Epithelial cell of proximal tubule (primary cell): Measurements from ENCODE around the gene MROH7. TPM values are rescaled to one million over a fixed set of nuclear protein-coding genes. Genes with fewer than 3 reads are reported as not detected.
"Not testable (repeated sequence)": the region's sequence is repeated elsewhere in the genome, so short reads cannot be mapped to it uniquely, and the experiment has no call there.

Experiments used
- DNase-seq: peaks from one replicate; pipeline ENCODE4 v3.0.0-alpha.2; 2011; ENCODE audit warnings: low read depth
- H3K4me3 ChIP-seq: 2 replicates; pipeline ENCODE4 v1.5.1; 2011; ENCODE audit warnings: low read depth, mild to moderate bottlenecking, low read length
- total RNA-seq: library from RNA; depleted of rRNA; stranded (reverse); fragments of >200 nt; gene quantifications from 2 replicates; pipeline ENCODE4 v1.2.3, GENCODE V29; 2015
- TF ChIP-seq, protein P1 (sequence below): conservative IDR thresholded peaks from 2 replicates; pipeline ENCODE4 v1.5.1; 2012; ENCODE audit warnings: low read depth, mild to moderate bottlenecking, low read length

MROH7 gene
- total RNA-seq, 1 donor from 2014 or later: not detected

- TF ChIP-seq, protein P1, sequence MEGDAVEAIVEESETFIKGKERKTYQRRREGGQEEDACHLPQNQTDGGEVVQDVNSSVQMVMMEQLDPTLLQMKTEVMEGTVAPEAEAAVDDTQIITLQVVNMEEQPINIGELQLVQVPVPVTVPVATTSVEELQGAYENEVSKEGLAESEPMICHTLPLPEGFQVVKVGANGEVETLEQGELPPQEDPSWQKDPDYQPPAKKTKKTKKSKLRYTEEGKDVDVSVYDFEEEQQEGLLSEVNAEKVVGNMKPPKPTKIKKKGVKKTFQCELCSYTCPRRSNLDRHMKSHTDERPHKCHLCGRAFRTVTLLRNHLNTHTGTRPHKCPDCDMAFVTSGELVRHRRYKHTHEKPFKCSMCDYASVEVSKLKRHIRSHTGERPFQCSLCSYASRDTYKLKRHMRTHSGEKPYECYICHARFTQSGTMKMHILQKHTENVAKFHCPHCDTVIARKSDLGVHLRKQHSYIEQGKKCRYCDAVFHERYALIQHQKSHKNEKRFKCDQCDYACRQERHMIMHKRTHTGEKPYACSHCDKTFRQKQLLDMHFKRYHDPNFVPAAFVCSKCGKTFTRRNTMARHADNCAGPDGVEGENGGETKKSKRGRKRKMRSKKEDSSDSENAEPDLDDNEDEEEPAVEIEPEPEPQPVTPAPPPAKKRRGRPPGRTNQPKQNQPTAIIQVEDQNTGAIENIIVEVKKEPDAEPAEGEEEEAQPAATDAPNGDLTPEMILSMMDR: no peak
- no peak for DNase-seq
- no peak overlapping the region for H3K4me3 ChIP-seq
These were observed 21.8 kb upstream of the MROH7 start for GRCh38 chr1:54619749-54620148.

DNA sequence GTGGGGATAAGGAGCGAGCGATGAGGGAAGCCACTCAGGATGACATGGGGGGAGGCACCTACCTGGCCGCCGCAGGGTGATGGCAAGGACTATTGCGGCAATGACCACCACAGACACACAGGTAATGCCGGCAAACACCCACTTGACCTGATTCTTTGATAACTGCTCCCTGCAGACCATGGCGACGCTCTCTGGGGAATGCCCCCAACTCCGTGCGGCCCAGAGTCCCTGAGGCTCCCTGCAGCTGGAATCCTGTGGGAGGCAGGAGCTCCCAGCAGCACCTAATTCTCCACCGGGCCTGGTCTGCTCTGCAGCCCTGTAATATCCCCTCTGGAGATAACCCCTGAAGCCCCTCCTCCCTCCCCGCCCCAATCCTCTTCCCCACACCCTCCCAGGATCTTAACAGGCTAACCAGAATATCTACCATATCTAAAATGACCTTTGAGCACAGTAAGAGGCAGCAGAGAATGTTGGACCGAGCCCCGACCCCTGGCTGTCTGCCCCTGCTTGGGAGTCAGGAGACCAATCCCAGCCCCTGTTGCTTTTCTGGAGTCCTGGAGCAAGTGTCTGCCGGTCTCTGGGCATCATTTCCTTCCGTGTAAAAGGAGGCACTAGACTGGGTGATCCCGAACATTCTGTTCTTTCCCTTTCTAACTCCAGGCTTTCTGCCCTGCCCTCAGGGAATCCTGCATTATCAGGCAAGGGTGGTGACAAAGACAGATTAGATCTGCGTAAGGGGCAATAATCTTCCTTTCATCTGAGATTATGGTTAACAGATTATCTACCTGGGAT lies 18.2 kb upstream of the MROH7 start, which contains the start of gene FAM151A:
Gene FAM151A, minus strand, starts transcription at position 310 of the 792 bp plus-strand sequence. Its CDS starts 130 bp downstream, at position 180.
- no peak within 1 kb of the TSS for H3K4me3 ChIP-seq
- no peak for DNase-seq
- TF ChIP-seq, protein P1: no peak

DNA sequence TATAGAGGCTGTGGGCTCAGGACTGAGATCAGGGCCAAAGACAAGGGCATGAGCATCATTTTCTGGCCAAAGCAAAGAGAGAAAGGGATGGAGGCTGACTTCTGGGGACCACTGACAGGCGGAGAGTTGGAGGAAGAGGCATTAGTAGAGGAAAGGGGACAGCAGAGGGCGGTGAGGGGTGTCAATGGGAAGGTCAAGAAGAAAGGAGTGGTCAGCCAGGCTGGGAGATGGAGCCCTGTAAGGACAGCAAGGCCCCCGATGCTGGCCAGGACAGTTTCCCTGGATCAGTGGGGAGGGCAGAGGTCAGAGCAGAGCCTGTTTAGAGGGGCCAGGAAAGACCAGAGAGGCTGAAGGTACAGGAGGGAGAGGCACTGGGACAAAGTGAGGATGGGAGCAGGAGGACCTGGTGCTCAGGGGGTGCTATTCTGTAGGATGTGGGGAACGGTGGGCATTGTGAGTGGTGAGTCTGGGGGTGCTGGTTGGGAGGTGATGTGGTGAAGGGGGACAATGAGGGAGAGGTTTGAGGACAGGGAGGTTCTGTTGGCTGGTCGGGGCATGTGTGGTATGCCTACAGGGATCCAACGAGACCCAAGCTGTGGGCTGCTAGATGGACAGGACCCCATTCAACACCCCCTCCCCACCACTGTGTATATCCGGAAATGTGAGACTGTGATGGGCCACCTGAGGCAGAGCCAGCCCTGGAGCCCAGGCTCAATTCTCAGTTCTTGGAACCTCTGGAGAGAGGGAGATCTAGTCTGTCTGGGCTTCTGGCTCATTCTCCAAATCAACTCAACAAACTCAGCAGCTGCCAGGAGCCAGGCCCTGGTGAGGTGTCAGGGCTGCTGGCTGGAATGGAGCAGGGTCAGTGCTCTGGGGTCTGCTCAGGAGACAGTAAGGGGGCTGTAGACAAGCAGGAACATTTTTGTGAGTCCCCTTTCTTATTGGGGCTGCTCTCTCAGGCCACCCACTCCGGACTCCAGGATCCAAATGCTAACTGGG lies 16.8 kb upstream of the MROH7 start:
- DNase-seq: no peak
- TF ChIP-seq, protein P1: no peak
- no peak overlapping the region for H3K4me3 ChIP-seq

- H3K4me3 ChIP-seq: no peak overlapping the region
- no peak for DNase-seq
- TF ChIP-seq, protein P1: no peak
These were observed 14.4 kb upstream of the MROH7 start for GRCh38 chr1:54627196-54627595.

DNA sequence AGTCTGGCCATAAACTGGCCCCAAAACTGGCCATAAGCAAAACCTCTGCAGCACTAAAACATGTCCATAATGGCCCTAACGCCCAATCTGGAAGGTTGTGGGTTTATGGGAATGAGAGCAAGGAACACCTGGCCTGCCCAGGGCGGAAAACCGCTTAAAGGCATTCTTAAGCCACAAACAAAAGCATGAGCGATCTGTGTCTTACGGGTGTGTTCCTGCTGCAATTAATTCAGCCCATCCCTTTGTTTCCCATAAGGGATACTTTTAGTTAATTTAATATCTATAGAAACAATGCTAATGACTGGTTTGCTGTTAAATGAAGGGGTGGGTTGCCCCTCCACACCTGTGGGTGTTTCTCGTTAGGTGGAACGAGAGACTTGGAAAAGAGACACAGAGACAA lies 5.8 kb upstream of the MROH7 start:
- not testable (repeated sequence) for H3K4me3 ChIP-seq, DNase-seq

DNA sequence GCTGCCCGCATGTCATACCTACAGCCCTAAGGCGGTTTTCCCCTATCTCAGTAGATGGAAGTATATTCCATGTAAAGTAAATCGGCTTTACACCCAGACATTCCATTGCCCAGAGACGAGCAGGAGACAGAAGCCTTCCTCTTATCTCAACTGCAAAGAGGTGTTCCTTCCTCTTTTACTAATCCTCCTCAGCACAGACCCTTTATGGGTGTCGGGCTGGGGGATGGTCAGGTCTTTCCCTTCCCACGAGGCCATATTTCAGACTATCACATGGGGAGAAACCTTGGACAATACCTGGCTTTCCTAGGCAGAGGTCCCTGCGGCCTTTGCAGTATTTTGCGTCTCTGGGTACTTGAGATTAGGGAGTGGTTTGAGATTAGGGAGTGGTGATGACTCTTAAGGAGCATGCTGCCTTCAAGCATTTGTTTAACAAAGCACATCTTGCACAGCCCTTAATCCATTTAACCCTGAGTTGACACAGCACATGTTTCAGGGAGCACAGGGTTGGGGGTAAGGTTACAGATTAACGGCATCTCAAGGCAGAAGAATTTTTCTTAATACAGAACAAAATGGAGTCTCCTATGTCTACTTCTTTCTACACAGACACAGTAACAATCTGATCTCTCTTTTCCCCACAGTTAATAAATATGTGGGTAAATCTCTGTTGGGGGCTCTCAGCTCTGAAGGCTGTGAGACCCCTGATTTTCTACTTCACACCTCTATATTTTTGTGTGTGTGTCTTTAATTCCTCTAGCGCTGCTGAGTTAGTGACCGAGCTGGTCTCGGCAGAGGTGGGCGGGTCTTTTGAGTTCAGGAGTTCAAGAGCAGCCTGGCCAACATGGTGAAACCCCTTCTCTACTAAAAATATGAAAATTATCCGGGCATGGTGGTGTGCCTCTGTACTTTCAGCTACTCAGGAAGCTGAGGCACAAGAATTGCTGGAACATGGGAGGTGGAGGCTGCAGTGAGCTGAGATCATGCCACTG lies 4.8 kb upstream of the MROH7 start:
- not testable (repeated sequence) for H3K4me3 ChIP-seq, DNase-seq

- no peak for DNase-seq
- TF ChIP-seq, protein P1: no peak
- no peak overlapping the region for H3K4me3 ChIP-seq
These were observed 1.2 kb upstream of the MROH7 start for GRCh38 chr1:54640361-54640760.
